Effector memory CD4-positive, alpha-beta T cell (primary cell): ENCODE results near the gene PDS5A.

Experiments
- DNase-seq, 3 donors: peaks; one replicate each; pipeline ENCODE4 v3.0.0-alpha.2; 2020
- H3K27ac ChIP-seq: 2 replicates; pipeline ENCODE4 v1.7.0; 2013; ENCODE audit warnings: mild to moderate bottlenecking, low read length, moderate library complexity; ENCODE audit not compliant: insufficient read depth, poor library complexity, severe bottlenecking
- H3K27me3 ChIP-seq: replicated peaks from 2 replicates; pipeline ENCODE4 v1.7.0; 2013; ENCODE audit warnings: mild to moderate bottlenecking, low read length; ENCODE audit not compliant: insufficient read depth, control insufficient read depth, poor library complexity, severe bottlenecking
- H3K36me3 ChIP-seq: 2 replicates; pipeline ENCODE4 v1.7.0; 2013; ENCODE audit warnings: mild to moderate bottlenecking, low read length, moderate library complexity; ENCODE audit not compliant: control insufficient read depth, insufficient read depth
- H3K4me1 ChIP-seq: 2 replicates; pipeline ENCODE4 v1.7.0; 2013; ENCODE audit warnings: low read length, mild to moderate bottlenecking; ENCODE audit not compliant: control insufficient read depth, insufficient read depth, poor library complexity, severe bottlenecking
- H3K4me3 ChIP-seq: 2 replicates; pipeline ENCODE4 v1.7.0; 2013; ENCODE audit warnings: low read length, low read depth, mild to moderate bottlenecking; ENCODE audit not compliant: insufficient read depth, poor library complexity, severe bottlenecking
- H3K9me3 ChIP-seq: 2 replicates; pipeline ENCODE4 v1.7.0; 2013; ENCODE audit warnings: mild to moderate bottlenecking, low read length, moderate library complexity; ENCODE audit not compliant: control insufficient read depth

The PDS5A gene

DNA sequence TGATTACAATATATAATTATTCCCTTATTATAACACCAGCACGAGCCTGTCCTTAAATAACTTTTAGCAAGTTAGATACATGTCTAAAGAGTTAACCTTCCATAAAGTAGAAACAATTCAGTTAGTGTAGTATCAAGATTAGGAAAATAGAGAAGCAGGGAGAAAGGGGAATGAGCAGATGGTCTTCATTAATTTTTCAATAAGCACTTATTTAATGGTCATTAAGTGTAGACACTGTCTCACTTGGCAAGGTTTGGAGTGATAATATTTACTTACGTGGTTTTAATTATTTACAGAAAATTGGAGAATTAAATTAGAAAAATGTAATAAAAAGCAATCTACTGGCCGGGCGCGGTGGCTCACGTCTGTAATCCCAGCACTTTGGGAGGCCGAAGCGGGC is 99.7 kb downstream of the PDS5A start:
- Histone ChIP-seq H3K4me1 (no peaks in the 10 kb centered on the region), H3K9me3 (no peaks in the 10 kb centered on the region), H3K27me3 (no peaks in the 10 kb centered on the region), H3K27ac (no peak overlapping the region), H3K36me3 (peaks cover 20% of the 10 kb centered on the region), H3K4me3 (no peak overlapping the region)
- no peak for DNase-seq

DNA sequence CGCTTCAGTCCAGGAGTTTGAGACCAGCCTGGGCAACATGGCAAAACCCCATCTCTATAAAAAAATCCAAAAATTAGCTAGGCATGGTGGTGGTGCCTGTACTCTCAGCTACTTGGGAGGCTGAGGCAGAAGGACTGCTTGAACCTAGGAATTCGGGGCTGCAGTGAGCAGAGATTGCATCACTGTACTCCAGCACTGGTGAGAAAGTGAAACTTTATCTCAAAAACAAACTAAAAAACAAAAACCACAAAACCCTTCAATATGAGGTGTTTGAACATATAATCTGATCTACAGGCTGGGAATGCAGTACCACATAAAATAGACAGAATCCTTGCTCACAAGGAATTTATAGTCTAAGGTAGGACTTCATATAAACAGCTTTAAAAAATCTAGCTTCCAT is 103.9 kb downstream of the PDS5A start:
- Histone ChIP-seq H3K4me1 (no peaks in the 10 kb centered on the region), H3K27ac (no peak overlapping the region), H3K4me3 (no peak overlapping the region), H3K27me3 (no peaks in the 10 kb centered on the region), H3K36me3 (peaks cover 24% of the 10 kb centered on the region), H3K9me3 (no peaks in the 10 kb centered on the region)
- no peak for DNase-seq

DNA sequence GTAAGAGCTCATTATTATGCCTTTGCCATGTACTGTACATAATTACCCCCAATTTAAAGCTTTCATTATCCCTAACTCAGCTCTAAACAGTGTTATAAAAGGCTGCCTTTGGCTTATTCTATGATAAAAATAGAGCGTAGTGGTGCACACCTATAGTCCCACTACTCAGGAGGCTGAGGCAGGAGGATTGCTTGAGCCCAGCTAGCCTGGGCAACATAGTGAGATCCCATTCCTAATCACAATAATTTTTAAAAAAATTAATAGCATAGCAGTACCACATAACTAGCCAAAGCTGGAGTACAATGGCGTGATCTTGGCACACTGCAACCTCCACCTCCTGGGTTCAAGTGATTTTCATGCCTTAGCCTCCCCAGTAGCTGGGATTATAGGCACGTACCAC is 112.4 kb downstream of the PDS5A start:
- Histone ChIP-seq H3K4me3 (no peak overlapping the region), H3K36me3 (peaks cover 28% of the 10 kb centered on the region), H3K27me3 (no peaks in the 10 kb centered on the region), H3K9me3 (no peaks in the 10 kb centered on the region), H3K4me1 (no peaks in the 10 kb centered on the region), H3K27ac (no peak overlapping the region)
- no peak for DNase-seq

DNA sequence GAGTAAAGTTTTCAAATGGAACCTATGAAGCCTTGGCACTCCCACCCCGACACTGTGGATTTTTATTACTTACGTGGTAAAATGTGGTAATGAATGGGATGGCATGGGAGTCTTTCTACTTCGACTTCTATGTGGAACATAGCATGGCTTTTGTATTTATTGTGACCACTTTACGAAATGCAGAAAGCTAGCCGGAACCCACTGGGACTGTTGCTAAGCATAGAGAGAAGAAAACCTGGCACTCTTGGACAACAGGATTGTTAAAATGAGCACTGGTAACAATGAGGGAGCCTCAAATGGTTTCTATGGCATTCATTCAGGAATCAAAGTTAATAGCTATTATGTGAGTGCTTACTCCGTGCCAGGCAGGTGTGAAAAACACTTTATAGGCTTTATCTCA is 113.3 kb downstream of the PDS5A start:
- Histone ChIP-seq H3K36me3 (peaks cover 24% of the 10 kb centered on the region), H3K27me3 (no peaks in the 10 kb centered on the region), H3K27ac (no peak overlapping the region), H3K4me3 (no peak overlapping the region), H3K4me1 (no peaks in the 10 kb centered on the region), H3K9me3 (no peaks in the 10 kb centered on the region)
- DNase-seq, result no peak

DNA sequence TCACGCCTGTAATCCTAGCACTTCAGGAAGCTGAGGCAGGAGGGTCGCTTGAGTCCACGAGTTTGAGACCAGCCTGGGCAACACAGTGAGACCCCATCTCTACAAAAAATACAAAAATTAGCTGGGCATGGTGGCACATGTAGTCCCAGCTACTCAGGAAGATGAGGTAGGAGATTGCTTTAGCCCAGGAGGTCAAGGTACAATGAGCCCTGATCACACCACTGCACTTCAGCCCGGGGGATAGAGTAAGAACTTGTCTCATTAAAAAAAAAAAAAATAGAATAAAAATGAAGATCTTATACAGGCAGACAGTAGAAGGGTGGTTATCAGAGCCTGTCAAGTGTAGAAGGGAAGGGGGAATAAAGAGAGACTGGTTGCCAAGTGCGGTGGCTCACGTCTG is 116.9 kb downstream of the PDS5A start:
- peaks cover 5% of the 10 kb centered on the region for H3K36me3 ChIP-seq
- no peak overlapping the region for H3K4me3 ChIP-seq
- no peaks in the 10 kb centered on the region for H3K27me3 ChIP-seq
- peaks cover 3% of the 10 kb centered on the region for H3K9me3 ChIP-seq
- no peaks in the 10 kb centered on the region for H3K4me1 ChIP-seq
- DNase-seq, result no peak
- no peak overlapping the region for H3K27ac ChIP-seq

DNA sequence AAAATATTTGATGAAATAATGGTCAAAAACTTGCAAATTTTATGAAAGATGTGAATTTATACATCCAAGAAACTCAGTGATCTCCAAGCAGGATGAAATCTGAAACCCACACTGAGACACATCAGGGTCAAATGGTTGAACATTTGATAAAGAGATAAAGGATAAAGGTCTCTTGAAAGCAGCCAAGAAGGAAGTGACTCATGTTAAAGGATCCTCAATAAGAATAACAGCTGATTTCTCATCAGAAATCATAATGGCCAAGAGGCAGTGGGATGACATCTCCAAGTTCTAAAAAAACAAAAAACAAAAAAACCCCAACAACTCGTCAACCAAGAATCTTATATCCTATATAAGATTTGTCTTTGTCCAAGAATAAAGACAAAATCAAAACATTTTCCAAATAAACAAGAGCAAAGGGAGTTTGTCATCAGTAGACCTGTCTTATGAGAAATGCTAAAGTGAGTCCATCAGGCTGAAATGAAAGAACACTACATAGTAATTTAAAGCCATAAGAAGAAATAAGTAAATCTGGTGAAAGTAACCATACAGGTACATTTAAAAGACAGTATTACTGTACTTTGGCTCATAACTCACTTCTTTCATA is 121.7 kb downstream of the PDS5A start:
- no peaks in the 10 kb centered on the region for H3K27me3 ChIP-seq
- H3K9me3 ChIP-seq, result peaks cover 3% of the 10 kb centered on the region
- DNase-seq, result no peak
- H3K4me3 ChIP-seq, result no peak overlapping the region
- H3K4me1 ChIP-seq, result no peaks in the 10 kb centered on the region
- H3K27ac ChIP-seq, result no peak overlapping the region
- peaks cover 27% of the 10 kb centered on the region for H3K36me3 ChIP-seq

DNA sequence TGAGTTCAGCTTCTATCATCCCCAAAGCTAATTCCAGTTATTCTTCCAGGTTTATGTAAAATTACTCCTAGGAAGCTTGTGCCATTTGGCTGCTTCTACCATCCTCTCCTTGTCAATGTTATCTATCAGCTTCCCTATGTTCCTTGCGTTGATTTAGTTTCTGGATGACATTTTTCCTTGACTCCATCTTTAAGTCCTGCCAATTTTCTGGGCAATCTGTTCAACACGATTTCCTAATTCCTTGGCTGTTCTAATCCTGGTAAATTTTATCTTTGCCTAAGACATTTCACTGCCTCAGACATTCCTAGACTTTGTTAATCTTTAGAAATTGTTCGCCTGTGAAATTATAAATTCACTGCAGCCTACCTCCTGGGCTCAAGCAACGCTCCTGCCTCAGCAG is 125.1 kb downstream of the PDS5A start:
- H3K4me3 ChIP-seq, result no peak overlapping the region
- peaks cover 44% of the 10 kb centered on the region for H3K36me3 ChIP-seq
- H3K4me1 ChIP-seq, result no peaks in the 10 kb centered on the region
- H3K27me3 ChIP-seq, result no peaks in the 10 kb centered on the region
- no peak for DNase-seq
- no peak overlapping the region for H3K27ac ChIP-seq
- H3K9me3 ChIP-seq, result peaks cover 3% of the 10 kb centered on the region

DNA sequence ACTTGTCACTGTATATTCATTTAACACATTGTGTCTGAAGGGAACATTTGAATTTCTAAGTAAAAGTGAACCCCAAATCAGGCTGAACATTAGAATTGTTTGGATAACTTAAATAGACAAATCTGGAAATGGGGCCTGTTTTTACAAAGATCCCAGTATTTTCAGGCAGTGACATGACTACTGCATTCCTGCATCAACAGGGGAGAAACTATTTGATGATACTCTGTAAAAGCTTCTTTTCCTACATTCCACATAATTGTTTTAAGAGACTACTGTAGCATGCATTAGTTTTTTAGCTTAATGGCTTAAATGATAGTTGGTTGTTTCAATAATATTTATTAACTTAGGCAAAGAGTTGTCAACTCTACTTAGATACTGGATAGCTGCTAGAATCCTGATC is 127.0 kb downstream of the PDS5A start:
- Histone ChIP-seq H3K9me3 (no peaks in the 10 kb centered on the region), H3K27ac (no peak overlapping the region), H3K4me3 (no peak overlapping the region), H3K4me1 (no peaks in the 10 kb centered on the region), H3K27me3 (no peaks in the 10 kb centered on the region), H3K36me3 (peaks cover 53% of the 10 kb centered on the region)
- no peak for DNase-seq

DNA sequence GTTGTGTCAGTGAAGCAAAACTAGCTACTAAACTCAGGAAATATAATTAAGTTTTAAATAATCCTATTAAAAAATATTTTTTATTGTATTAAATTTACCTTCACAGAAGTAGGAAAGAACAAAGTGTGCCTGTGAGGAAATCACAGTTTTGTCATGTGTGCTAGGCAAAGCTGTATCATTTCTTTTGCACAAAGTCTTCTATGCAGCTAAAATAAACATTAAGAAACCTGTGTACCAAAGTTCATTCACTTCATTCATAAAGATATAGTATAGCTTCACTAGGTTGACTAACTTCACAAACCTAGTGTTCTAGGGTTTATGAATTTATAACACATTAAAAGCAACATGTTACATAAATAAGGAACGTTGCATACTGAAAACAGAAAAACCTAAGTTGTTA is 131.0 kb downstream of the PDS5A start:
- DNase-seq, result no peak
- H3K27me3 ChIP-seq, result no peaks in the 10 kb centered on the region
- H3K27ac ChIP-seq, result no peak overlapping the region
- no peaks in the 10 kb centered on the region for H3K9me3 ChIP-seq
- no peaks in the 10 kb centered on the region for H3K4me1 ChIP-seq
- H3K36me3 ChIP-seq, result peaks cover 51% of the 10 kb centered on the region
- H3K4me3 ChIP-seq, result no peak overlapping the region

DNA sequence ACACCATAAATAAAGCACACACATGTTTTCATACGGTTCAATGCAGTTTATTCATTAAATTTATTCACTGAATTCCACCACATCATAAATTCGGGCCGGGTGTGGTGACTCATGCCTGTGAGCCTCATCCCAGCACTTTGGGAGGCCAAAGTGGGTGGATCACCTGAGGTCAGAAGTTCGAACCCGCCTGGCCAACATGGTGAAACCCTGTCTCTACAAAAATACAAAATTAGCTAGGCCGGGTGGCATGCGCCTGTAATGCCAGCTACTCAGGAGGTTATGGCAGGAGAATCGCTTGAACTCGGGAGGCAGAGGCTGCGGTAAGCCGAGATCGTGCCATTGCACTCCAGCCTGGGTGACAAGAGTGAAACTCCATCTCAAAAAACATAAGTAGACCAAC is 131.6 kb downstream of the PDS5A start:
- no peak overlapping the region for H3K27ac ChIP-seq
- no peaks in the 10 kb centered on the region for H3K27me3 ChIP-seq
- H3K36me3 ChIP-seq, result peaks cover 56% of the 10 kb centered on the region
- no peaks in the 10 kb centered on the region for H3K4me1 ChIP-seq
- H3K9me3 ChIP-seq, result no peaks in the 10 kb centered on the region
- no peak for DNase-seq
- no peak overlapping the region for H3K4me3 ChIP-seq
